Measurements from ENCODE around the gene LURAP1L.
"Not testable (repeated sequence)": the region's sequence is repeated elsewhere in the genome, so short reads cannot be mapped to it uniquely, and the experiment has no call there.

LURAP1L gene

GRCh38 chr9:12862611-12863410, 88.0 kb downstream of the LURAP1L start:
- no peak for DNase-seq

- DNase-seq = no peak
These were observed 88.8 kb downstream of the LURAP1L start for GRCh38 chr9:12863618-12864017.

GRCh38 chr9:12865380-12865779, 90.6 kb downstream of the LURAP1L start:
- DNase-seq = not testable (repeated sequence)

All from inflammatory macrophage (primary cell).